Measurements from ENCODE around the gene PDPN.

- TF ChIP-seq CTCF (IDR thresholded peaks at IDR 0.05), result no peak
- TF ChIP-seq POLR2A (IDR thresholded peaks at IDR 0.05), result no peak
- TF ChIP-seq EP300 (IDR thresholded peaks at IDR 0.05), result no peak
Measured at GRCh38 chr1:13605159-13605558, 21.5 kb downstream of the PDPN start.
